Activated gamma-delta T cell treated with anti-CD3 and anti-CD28 coated beads, Interleukin-2, amount 50 U/mL, for 16 hours (primary cell): Measurements from ENCODE around the gene HAO2.

ENCODE experiments used
- DNase-seq: peaks from one replicate; pipeline ENCODE4 v3.0.0-alpha.2; 2020; ENCODE audit warnings: low read depth

The HAO2 gene

DNA sequence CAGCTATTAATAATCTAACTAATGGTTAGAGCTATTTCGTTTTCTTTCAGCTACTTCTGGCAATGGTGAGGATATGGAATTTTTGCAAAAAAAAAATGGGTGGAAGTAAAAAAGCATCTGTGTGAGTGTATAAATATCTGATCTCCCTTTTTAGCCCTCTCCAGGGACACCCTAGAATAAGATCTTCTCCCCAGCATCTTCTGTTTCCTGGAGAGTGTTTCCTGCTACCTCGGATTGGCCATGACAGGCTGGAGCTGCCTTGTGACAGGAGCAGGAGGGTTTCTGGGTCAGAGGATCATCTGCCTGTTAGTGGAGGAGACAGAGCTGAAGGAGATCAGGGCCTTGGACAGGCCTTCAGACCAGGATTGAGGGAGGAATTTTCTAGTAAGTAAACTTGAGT is 70.2 kb downstream of the HAO2 start:
- DNase-seq, result no peak

DNA sequence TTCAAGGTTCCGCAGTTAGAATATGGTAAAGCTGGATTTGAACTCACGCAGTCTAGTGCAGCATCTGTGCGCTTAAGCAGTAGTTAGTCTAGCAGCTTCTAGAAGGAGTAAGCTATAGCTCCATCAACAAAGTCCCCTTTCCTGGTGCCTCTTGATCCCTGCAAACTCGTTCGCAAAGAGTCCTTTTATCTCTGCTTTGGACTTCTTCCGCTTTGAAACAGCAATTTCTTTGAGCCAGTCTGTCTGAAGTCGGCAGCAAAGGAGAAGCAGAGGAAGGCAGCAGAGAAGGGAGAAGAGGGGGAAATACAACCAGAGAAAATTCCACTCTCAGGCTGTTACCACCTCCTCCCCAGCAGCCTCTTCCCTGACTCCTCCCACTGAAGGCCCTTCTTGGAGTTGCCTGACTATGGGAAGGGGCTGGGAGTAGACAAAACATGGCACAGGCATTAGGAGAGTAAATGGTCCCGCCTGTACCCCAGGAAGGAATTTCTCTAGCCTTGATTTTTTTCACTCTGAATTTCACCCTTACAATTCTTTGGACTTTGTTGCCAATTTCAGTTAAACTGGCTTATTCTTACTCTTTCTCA is 72.2 kb downstream of the HAO2 start:
- no peak for DNase-seq

DNA sequence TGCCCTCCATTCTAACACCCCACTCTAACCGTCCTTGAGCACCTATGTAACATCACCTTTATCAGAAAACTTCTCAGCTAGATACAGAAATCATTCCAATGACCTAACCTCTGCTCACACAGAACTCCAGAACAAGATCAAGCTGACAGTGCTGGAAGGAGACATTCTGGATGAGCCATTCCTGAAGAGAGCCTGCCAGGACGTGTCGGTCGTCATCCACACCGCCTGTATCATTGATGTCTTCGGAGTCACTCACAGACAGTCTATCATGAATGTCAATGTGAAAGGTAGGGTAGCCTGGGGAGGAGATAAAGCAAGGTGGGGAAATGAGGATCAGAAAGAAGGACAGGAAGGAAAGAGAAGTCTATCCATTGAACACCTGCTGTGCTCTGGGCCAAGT is 74.2 kb downstream of the HAO2 start:
- no peak for DNase-seq
